OCI-LY1 (cell line): ENCODE data around the gene MAP3K7CL.

Experiments used
- H2AFZ ChIP-seq: fragments of 200-600 bp; sonication (generic), shearing (Covaris generic); 2 replicates; pipeline ENCODE4 v1.6.0; 2014; ENCODE audit warnings: antibody characterized with exemption, mild to moderate bottlenecking, low read length
- H3F3A ChIP-seq: fragments of 200-600 bp; sonication (generic), shearing (Covaris generic); 2 replicates; pipeline ENCODE4 v1.6.0; 2014; ENCODE audit warnings: mild to moderate bottlenecking, antibody characterized with exemption, low read length, moderate library complexity; ENCODE audit not compliant: insufficient read depth
- H3K27ac ChIP-seq: fragments of 200-600 bp; sonication (generic); 2 replicates; pipeline ENCODE4 v1.5.1; 2014; ENCODE audit warnings: low read length, mixed run types, mild to moderate bottlenecking, low read depth; ENCODE audit not compliant: poor library complexity, severe bottlenecking
- H3K27me3 ChIP-seq: fragments of 200-600 bp; sonication (generic); 2 replicates; pipeline ENCODE4 v1.6.0; 2014; ENCODE audit warnings: antibody characterized with exemption, mild to moderate bottlenecking, low read length, moderate library complexity; ENCODE audit not compliant: insufficient read depth
- H3K36me3 ChIP-seq: fragments of 200-600 bp; sonication (generic); 2 replicates; pipeline ENCODE4 v1.6.1; 2014; ENCODE audit warnings: mild to moderate bottlenecking, antibody characterized with exemption, low read length, moderate library complexity, mixed read lengths; ENCODE audit not compliant: insufficient read depth
- H3K4me1 ChIP-seq: fragments of 200-600 bp; sonication (generic); 2 replicates; pipeline ENCODE4 v1.5.1; 2014; ENCODE audit warnings: mild to moderate bottlenecking, low read length, moderate library complexity; ENCODE audit not compliant: insufficient read depth, severe bottlenecking
- H3K4me2 ChIP-seq: fragments of 200-600 bp; sonication (generic), shearing (Covaris generic); 2 replicates; pipeline ENCODE4 v1.6.1; 2014; ENCODE audit warnings: low read length
- H3K4me3 ChIP-seq: fragments of 200-600 bp; sonication (generic); 2 replicates; pipeline ENCODE4 v1.5.1; 2014; ENCODE audit warnings: low read length, low read depth, mild to moderate bottlenecking, mixed read lengths; ENCODE audit not compliant: poor library complexity, severe bottlenecking
- H3K79me2 ChIP-seq: fragments of 200-600 bp; shearing (Covaris generic); 2 replicates; pipeline ENCODE4 v1.6.1; 2016; ENCODE audit warnings: mixed run types, low read length, mixed read lengths; ENCODE audit not compliant: insufficient read depth
- H3K9ac ChIP-seq: fragments of 200-600 bp; sonication (generic), shearing (Covaris generic); 2 replicates; pipeline ENCODE4 v1.6.1; 2014; ENCODE audit warnings: mild to moderate bottlenecking, low read length, mixed read lengths
- H3K9me2 ChIP-seq: fragments of 200-600 bp; sonication (generic), shearing (Covaris generic); 2 replicates; pipeline ENCODE4 v1.6.1; 2014; ENCODE audit warnings: low read depth, mild to moderate bottlenecking, low read length, mixed read lengths
- H3K9me3 ChIP-seq: fragments of 200-600 bp; shearing (Covaris generic); 2 replicates; pipeline ENCODE4 v1.6.1; 2014; ENCODE audit warnings: low read length, mixed read lengths
- H4K20me1 ChIP-seq: fragments of 200-600 bp; sonication (generic), shearing (Covaris generic); 2 replicates; pipeline ENCODE4 v1.6.0; 2016; ENCODE audit warnings: mild to moderate bottlenecking, low read length; ENCODE audit not compliant: insufficient read depth
- CTCF ChIP-seq: fragments of 200-600 bp; sonication (generic), shearing (Covaris generic); IDR thresholded peaks from 2 replicates; pipeline ENCODE4 v1.5.1; 2017; ENCODE audit warnings: mild to moderate bottlenecking, antibody characterized with exemption, low read length, moderate library complexity, mixed read lengths
- EZH2 ChIP-seq: fragments of 200-600 bp; sonication (generic), shearing (Covaris generic); IDR thresholded peaks from 2 replicates; pipeline ENCODE4 v1.8.0; 2017; ENCODE audit warnings: borderline replicate concordance, mixed run types, mild to moderate bottlenecking, antibody characterized with exemption, low read length, moderate library complexity, mixed read lengths

Gene MAP3K7CL

GRCh38 chr21:29084372-29084771 is 46.1 kb upstream of the MAP3K7CL start:
- TF ChIP-seq EZH2 (no peak), CTCF (no peak)
- Histone ChIP-seq H3K36me3 (no peaks in the 10 kb centered on the region), H3K79me2 (no peaks in the 10 kb centered on the region), H3K9ac (no peak overlapping the region), H3K4me2 (no peak overlapping the region), H2AFZ (no peak overlapping the region), H3K27ac (no peak overlapping the region), H3K4me3 (no peak overlapping the region), H3K4me1 (peaks cover 28% of the 10 kb centered on the region), H4K20me1 (no peaks in the 10 kb centered on the region), H3K27me3 (no peaks in the 10 kb centered on the region), H3K9me2 (no peaks in the 10 kb centered on the region), H3F3A (no peaks in the 10 kb centered on the region), H3K9me3 (no peaks in the 10 kb centered on the region)

- Histone ChIP-seq H3K27ac (no peak overlapping the region), H2AFZ (no peak overlapping the region), H3F3A (no peaks in the 10 kb centered on the region), H3K9ac (no peak overlapping the region), H3K4me1 (peaks cover 20% of the 10 kb centered on the region), H3K9me2 (no peaks in the 10 kb centered on the region), H3K79me2 (no peaks in the 10 kb centered on the region), H3K9me3 (no peaks in the 10 kb centered on the region), H3K36me3 (no peaks in the 10 kb centered on the region), H3K27me3 (no peaks in the 10 kb centered on the region), H3K4me3 (no peak overlapping the region), H4K20me1 (no peaks in the 10 kb centered on the region), H3K4me2 (no peak overlapping the region)
- TF ChIP-seq EZH2 = no peak
- TF ChIP-seq CTCF = no peak
Measured at GRCh38 chr21:29085106-29085752, 45.2 kb upstream of the MAP3K7CL start.

GRCh38 chr21:29091033-29091432 is 39.4 kb upstream of the MAP3K7CL start:
- H3K9me3 ChIP-seq = no peaks in the 10 kb centered on the region
- H3K79me2 ChIP-seq = no peaks in the 10 kb centered on the region
- no peak for TF ChIP-seq CTCF
- TF ChIP-seq EZH2 = no peak
- no peaks in the 10 kb centered on the region for H3K9me2 ChIP-seq
- no peak overlapping the region for H3K4me2 ChIP-seq
- H3K27ac ChIP-seq = no peak overlapping the region
- no peak overlapping the region for H3K4me3 ChIP-seq
- H3K27me3 ChIP-seq = no peaks in the 10 kb centered on the region
- no peaks in the 10 kb centered on the region for H3K36me3 ChIP-seq
- no peak overlapping the region for H3K9ac ChIP-seq
- no peaks in the 10 kb centered on the region for H4K20me1 ChIP-seq
- H3K4me1 ChIP-seq = no peaks in the 10 kb centered on the region
- H2AFZ ChIP-seq = no peak overlapping the region
- H3F3A ChIP-seq = no peaks in the 10 kb centered on the region
